Measurements from ENCODE around the gene CADM2.

DNA sequence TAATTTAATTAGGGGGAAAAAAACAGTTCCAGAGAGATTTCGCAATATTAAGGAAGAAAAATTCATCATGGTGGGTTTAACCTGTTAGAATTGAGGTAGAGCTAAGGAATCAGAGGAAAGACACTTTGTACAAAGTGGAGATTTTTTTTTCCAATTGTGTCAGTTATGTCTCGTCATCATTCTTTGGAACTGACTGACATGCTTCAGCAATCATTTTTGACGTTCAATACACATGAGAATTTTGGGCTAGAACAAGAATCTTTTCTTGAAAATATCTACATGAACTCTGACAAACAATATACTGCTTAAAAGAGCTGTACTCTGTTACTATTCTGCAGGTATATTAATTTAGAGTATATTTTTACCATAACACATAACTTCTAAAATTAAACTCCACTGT lies 878.6 kb downstream of the CADM2 start:
- TF ChIP-seq, protein P1, sequence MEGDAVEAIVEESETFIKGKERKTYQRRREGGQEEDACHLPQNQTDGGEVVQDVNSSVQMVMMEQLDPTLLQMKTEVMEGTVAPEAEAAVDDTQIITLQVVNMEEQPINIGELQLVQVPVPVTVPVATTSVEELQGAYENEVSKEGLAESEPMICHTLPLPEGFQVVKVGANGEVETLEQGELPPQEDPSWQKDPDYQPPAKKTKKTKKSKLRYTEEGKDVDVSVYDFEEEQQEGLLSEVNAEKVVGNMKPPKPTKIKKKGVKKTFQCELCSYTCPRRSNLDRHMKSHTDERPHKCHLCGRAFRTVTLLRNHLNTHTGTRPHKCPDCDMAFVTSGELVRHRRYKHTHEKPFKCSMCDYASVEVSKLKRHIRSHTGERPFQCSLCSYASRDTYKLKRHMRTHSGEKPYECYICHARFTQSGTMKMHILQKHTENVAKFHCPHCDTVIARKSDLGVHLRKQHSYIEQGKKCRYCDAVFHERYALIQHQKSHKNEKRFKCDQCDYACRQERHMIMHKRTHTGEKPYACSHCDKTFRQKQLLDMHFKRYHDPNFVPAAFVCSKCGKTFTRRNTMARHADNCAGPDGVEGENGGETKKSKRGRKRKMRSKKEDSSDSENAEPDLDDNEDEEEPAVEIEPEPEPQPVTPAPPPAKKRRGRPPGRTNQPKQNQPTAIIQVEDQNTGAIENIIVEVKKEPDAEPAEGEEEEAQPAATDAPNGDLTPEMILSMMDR (IDR thresholded peaks at IDR 0.05) = no peak
- TF ChIP-seq POLR2A (IDR thresholded peaks at IDR 0.05) = no peak
